GM12891 (cell line): Measurements from ENCODE around the gene POU2F1.

Source experiments
- POLR2A ChIP-seq: IDR thresholded peaks from 2 replicates; pipeline ENCODE4 v1.6.1; 2011; ENCODE audit warnings: low read depth, low read length, control low read depth
- POU2F2 ChIP-seq: IDR thresholded peaks from 2 replicates; pipeline ENCODE4 v1.6.1; 2011; ENCODE audit warnings: low read depth, mild to moderate bottlenecking, control low read depth, low read length, moderate library complexity
- SPI1 ChIP-seq: IDR thresholded peaks from 2 replicates; pipeline ENCODE4 v1.6.1; 2011; ENCODE audit warnings: low read depth, low read length, control low read depth

DNA sequence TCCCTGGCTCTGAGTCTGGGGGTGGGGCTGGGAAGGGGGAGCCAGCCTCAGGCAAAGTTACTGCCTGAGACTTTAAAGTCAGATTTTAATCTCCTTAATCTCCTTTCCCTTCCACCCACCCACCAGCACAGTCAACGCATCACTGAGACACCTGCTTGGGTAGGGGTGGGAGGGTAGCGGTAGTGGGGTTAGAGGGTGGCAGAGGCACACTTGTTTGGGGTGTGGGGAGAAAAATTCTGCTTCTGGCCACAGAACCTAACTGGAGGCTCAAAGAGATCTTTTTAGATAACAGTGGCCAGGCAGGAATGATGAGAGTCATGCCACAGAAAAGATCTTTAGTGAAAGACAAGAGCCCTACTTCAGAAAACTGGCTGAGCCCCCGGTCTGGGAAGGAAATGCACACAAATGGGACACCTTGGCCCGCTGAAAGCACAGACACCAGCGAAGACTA is 253.5 kb downstream of the POU2F1 start:
- TF ChIP-seq POLR2A (no peak), SPI1 (no peak), POU2F2 (no peak)
